HepG2 (cell line): ENCODE data around the gene HADH. TPM values are rescaled to one million over a fixed set of nuclear protein-coding genes. Genes with fewer than 3 reads are reported as not detected.

Experiments used
- ATAC-seq: fragments of 200-7000 bp; cut with Tn5 transposase; 3 replicates; pipeline ENCODE4 v1.9.1; 2020; ENCODE audit warnings: mild to moderate bottlenecking, moderate library complexity
- BruUV-seq: library from RNA; stranded (reverse); fragments of 400-500 nt; replicated peaks from 2 replicates; lab custom pipeline; 2021; lab: Mats Ljungman, UMichigan
- CTCF ChIA-PET: fragments of 300-600 bp; formaldehyde crosslinking; extraction: SDS; loops from one replicate; lab custom pipeline; 2021; ENCODE audit warnings: low total read pairs, inconsistent platforms, low intra/inter-chr PET ratio; lab: Yijun Ruan, JAX
- POLR2A ChIA-PET: fragments of 350-600 bp; sonication (Branson Sonifier 250); formaldehyde crosslinking; loops from one replicate; lab custom pipeline; 2020; ENCODE audit warnings: antibody characterized with exemption, inconsistent platforms; lab: Yijun Ruan, JAX
- DNase-seq: peaks from one replicate; pipeline ENCODE4 v3.0.0-alpha.2; 2015; ENCODE audit warnings: low spot score
- FAIRE-seq: peaks from 3 replicates; lab custom pipeline; 2011; peaks lifted over from hg19 to GRCh38; lab: Jason Lieb, UNC
- H2AFZ ChIP-seq: one replicate; pipeline ENCODE4 v1.6.1; 2011; ENCODE audit warnings: low read length, inconsistent platforms
- H3K27ac ChIP-seq: fragments of 300-600 bp; 3 replicates; pipeline ENCODE4 v1.8.0; 2011; ENCODE audit warnings: mixed run types, mild to moderate bottlenecking, mixed read lengths, low read length, inconsistent platforms; ENCODE audit not compliant: insufficient read depth; ENCODE audit errors: extremely low read length
- H3K27me3 ChIP-seq, 2 experiments: fragments of 200-600 bp in 1 of 2; 2 replicates in 1 of 2; 3 replicates in 1 of 2; pipeline versions ENCODE4 v1.6.0 to v1.8.0; 2011; ENCODE audit warnings: low read length in 2 of 2, mild to moderate bottlenecking in 2 of 2, moderate library complexity in 2 of 2, inconsistent platforms in 1 of 2; ENCODE audit not compliant: insufficient read depth in 2 of 2, control insufficient read depth in 1 of 2
- H3K36me3 ChIP-seq, 2 experiments: fragments of 200-600 bp in 1 of 2; replicated peaks in 1 of 2; 2 replicates in 1 of 2; 3 replicates in 1 of 2; pipeline versions ENCODE4 v1.5.1 to v1.8.0; 2011; ENCODE audit warnings: low read length in 2 of 2, inconsistent platforms in 1 of 2; ENCODE audit not compliant: insufficient read depth in 2 of 2, control insufficient read depth in 1 of 2
- H3K4me1 ChIP-seq: 2 replicates; pipeline ENCODE4 v1.5.1; 2012; ENCODE audit warnings: low read length, inconsistent platforms; ENCODE audit not compliant: insufficient read depth
- H3K4me2 ChIP-seq: 2 replicates; pipeline ENCODE4 v1.6.0; 2011; ENCODE audit warnings: low read depth, low read length, inconsistent platforms
- H3K4me3 ChIP-seq, 3 experiments: fragments of 200-600 bp in 1 of 3; sonication (generic), shearing (Covaris generic) in 1 of 3; replicated peaks in 1 of 3; 2 replicates each; pipeline ENCODE4 v1.5.1; 2011 to 2016; ENCODE audit warnings: low read length in 3 of 3, inconsistent platforms in 2 of 3, low read depth in 2 of 3, mild to moderate bottlenecking in 2 of 3, control low read depth in 1 of 3, mixed read lengths in 1 of 3; ENCODE audit not compliant: insufficient read depth in 1 of 3
- H3K79me2 ChIP-seq: one replicate; pipeline ENCODE4 v1.6.1; 2011; ENCODE audit warnings: low read length, inconsistent platforms; ENCODE audit not compliant: insufficient read depth
- H3K9ac ChIP-seq: 2 replicates; pipeline ENCODE4 v1.6.0; 2011; ENCODE audit warnings: mild to moderate bottlenecking, low read depth, low read length, inconsistent platforms; ENCODE audit not compliant: insufficient read depth
- H3K9me3 ChIP-seq: 2 replicates; pipeline ENCODE4 v1.5.1; 2012; ENCODE audit warnings: mild to moderate bottlenecking, low read length
- H4K20me1 ChIP-seq: 2 replicates; pipeline ENCODE4 v1.6.0; 2011; ENCODE audit warnings: inconsistent platforms, mild to moderate bottlenecking, low read length, moderate library complexity; ENCODE audit not compliant: insufficient read depth
- FOXO1 ChIP-seq: sonication (generic); formaldehyde crosslinking; IDR thresholded peaks from 2 replicates; pipeline ENCODE4 v1.4.0; 2020; ENCODE audit warnings: missing genetic modification reagents
- KAT2B ChIP-seq: fragments of 150-350 bp; IDR thresholded peaks from 2 replicates; pipeline ENCODE4 v1.6.1; 2014; ENCODE audit warnings: low read depth, low read length, borderline replicate concordance
- KAT7 ChIP-seq: IDR thresholded peaks from 2 replicates; pipeline ENCODE4 v1.6.1; 2018; ENCODE audit warnings: borderline replicate concordance, missing compliant biosample characterization
- RORA ChIP-seq: sonication (generic); formaldehyde crosslinking; IDR thresholded peaks from 2 replicates; pipeline ENCODE4 v1.5.0; 2020; ENCODE audit warnings: mild to moderate bottlenecking, missing genetic modification reagents, moderate library complexity
- SRY ChIP-seq: sonication (generic); formaldehyde crosslinking; IDR thresholded peaks from 2 replicates; pipeline ENCODE4 v1.8.0; 2022; ENCODE audit warnings: mild to moderate bottlenecking, missing genetic modification reagents
- TEAD2 ChIP-seq: sonication (generic); formaldehyde crosslinking; IDR thresholded peaks from 2 replicates; pipeline ENCODE4 v1.9.0; 2021; ENCODE audit warnings: missing genetic modification reagents
- ZBTB42 ChIP-seq: sonication (generic); formaldehyde crosslinking; IDR thresholded peaks from 2 replicates; pipeline ENCODE4 v1.5.0; 2020; ENCODE audit warnings: mild to moderate bottlenecking, missing genetic modification reagents
- ZNF552 ChIP-seq: sonication (generic); formaldehyde crosslinking; IDR thresholded peaks from 2 replicates; pipeline ENCODE4 v1.9.0; 2022; ENCODE audit warnings: missing genetic modification reagents, mild to moderate bottlenecking, borderline replicate concordance
- ZSCAN20 ChIP-seq: sonication (generic); formaldehyde crosslinking; IDR thresholded peaks from 2 replicates; pipeline ENCODE4 v1.4.0; 2020; ENCODE audit warnings: missing genetic modification reagents, mild to moderate bottlenecking, borderline replicate concordance
- WGBS: methylation state at CpG from one replicate; pipeline ENCODE4 v1.1.6; 2017; ENCODE audit warnings: low lambda C conversion rate; 5-methylcytosine and 5-hydroxymethylcytosine counted together
- in situ Hi-C: cut with HindIII; loops from 2 replicates; pipeline ENCODE4 v1.10.0; 2017; ENCODE audit warnings: low pct_unique_long_range_greater_than_20kb; ENCODE audit not compliant: extremely low pct_ligation_motif_present
- intact Hi-C: fragments of 100-400 bp; cut with micrococcal nuclease; formaldehyde crosslinking; loops from one replicate; pipeline ENCODE4 v1.10.0; 2022; ENCODE audit not compliant: unreplicated experiment
- polyA plus RNA-seq, 8 experiments: library from polyadenylated mRNA; depleted of rRNA in 3 of 8; stranded (reverse) in 7 of 8; unstranded in 1 of 8; fragments of >200 nt; fragmentation: Illumina TruSeq in 4 of 8; extraction: Trizol in 4 of 8; gene quantifications; 2 replicates each; pipeline versions ENCODE4 v1.2.1 to v1.2.3, GENCODE V29; 2011 to 2016; ENCODE audit warnings: low read depth in 4 of 8, missing spikeins in 1 of 8, mixed read lengths in 1 of 8; ENCODE audit not compliant: insufficient read depth in 1 of 8
- total RNA-seq, 5 experiments: library from RNA; depleted of rRNA; stranded (reverse); fragments of >200 nt; fragmentation: Illumina TruSeq; extraction: Trizol; gene quantifications; 2 replicates each; pipeline ENCODE4 v1.2.3, GENCODE V29; 2016; ENCODE audit warnings: low read depth in 1 of 5
- TF ChIP-seq, protein P1 (sequence below): sonication (generic); formaldehyde crosslinking; IDR thresholded peaks from 2 replicates; pipeline ENCODE4 v1.4.0; 2020; ENCODE audit warnings: missing genetic modification reagents, borderline replicate concordance

Gene HADH
- total and polyA plus RNA-seq, 2 of the 13 experiments (the other 11 are each of a cell fraction or from before 2014, with no cell fraction given), result 29.6 to 33.9 TPM

DNA sequence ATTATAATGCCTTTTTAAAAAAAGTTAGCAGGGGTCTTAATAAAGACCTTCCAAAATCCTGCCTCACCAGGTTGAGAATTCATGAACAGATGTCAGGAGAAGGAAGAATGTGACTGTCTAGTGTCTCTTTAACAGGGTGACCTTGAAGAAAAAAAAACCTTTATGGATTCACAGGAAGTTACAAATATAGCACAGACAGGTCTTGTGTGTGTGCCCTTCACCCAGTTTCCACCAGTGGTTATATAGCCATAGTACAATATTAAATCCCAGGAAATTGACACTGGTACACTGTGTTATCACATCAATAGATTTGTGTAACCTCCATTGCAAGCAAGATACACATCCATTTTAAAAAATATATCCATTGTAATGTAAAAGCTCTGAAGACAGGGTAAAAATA is 43.7 kb downstream of the HADH start (continued):
- TF ChIP-seq KAT2B (no peak), ZSCAN20 (CRISPR knock-in tag) (no peak), TEAD2 (CRISPR knock-in tag) (no peak)

DNA sequence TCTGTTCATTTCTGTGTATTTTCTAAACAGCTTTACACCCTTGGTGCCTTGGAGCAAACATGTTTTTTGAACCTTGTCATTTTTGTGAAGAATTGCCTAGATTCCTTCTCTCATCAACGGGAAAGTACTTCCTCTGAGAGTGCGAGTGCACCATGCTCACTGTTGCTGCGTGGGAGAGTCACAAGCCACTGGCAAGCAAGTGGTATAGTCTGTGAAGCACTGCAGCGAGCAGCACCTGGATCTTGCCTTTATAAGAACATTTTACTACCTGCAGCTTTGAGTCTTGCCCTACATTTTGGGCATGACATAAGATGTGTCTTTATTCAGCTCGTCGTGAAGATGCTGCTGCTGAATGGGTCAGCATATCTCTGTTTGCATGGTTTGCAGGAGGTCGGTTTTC is 44.9 kb downstream of the HADH start:
- POLR2A ChIA-PET, result no interaction called here
- no peaks in the 10 kb centered on the region for H3K9me3 ChIP-seq
- ATAC-seq (no peak), DNase-seq (no peak), FAIRE-seq (no peak)
- no peaks in the 10 kb centered on the region for H3K4me1 ChIP-seq
- H3K79me2 ChIP-seq, result no peaks in the 10 kb centered on the region
- 96% methylated on average over 7 of the region's 7 CpGs for WGBS
- no TSS peak for BruUV-seq
- no peaks in the 10 kb centered on the region for H4K20me1 ChIP-seq
- peaks cover 3 to 12% of the 10 kb centered on the region in 2 experiments; a peak in 2 of 5 replicates for H3K36me3 ChIP-seq
- in situ Hi-C loops (loop anchor here (25.0 kb wide), 1 partner anchor 453 kb away; no protein-coding TSS in a partner anchor), intact Hi-C loops (loop anchor here (5.0 kb wide), 1 partner anchor 478 kb away; no protein-coding TSS in a partner anchor)
- CTCF ChIA-PET, result no interaction called here
- no peak overlapping the region for H3K9ac ChIP-seq
- H3K4me2 ChIP-seq, result no peak overlapping the region
- H3K27ac ChIP-seq, result no peak overlapping the region
- H3K4me3 ChIP-seq, result no peak overlapping the region
- TF ChIP-seq FOXO1 (CRISPR knock-in tag), result no peak
- no peak for TF ChIP-seq RORA (CRISPR knock-in tag)
- no peak for TF ChIP-seq KAT7 (CRISPR knock-in tag)
- TF ChIP-seq, protein P1, sequence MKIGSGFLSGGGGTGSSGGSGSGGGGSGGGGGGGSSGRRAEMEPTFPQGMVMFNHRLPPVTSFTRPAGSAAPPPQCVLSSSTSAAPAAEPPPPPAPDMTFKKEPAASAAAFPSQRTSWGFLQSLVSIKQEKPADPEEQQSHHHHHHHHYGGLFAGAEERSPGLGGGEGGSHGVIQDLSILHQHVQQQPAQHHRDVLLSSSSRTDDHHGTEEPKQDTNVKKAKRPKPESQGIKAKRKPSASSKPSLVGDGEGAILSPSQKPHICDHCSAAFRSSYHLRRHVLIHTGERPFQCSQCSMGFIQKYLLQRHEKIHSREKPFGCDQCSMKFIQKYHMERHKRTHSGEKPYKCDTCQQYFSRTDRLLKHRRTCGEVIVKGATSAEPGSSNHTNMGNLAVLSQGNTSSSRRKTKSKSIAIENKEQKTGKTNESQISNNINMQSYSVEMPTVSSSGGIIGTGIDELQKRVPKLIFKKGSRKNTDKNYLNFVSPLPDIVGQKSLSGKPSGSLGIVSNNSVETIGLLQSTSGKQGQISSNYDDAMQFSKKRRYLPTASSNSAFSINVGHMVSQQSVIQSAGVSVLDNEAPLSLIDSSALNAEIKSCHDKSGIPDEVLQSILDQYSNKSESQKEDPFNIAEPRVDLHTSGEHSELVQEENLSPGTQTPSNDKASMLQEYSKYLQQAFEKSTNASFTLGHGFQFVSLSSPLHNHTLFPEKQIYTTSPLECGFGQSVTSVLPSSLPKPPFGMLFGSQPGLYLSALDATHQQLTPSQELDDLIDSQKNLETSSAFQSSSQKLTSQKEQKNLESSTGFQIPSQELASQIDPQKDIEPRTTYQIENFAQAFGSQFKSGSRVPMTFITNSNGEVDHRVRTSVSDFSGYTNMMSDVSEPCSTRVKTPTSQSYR (CRISPR knock-in tag), result no peak
- TF ChIP-seq SRY (CRISPR knock-in tag), result no peak
- TF ChIP-seq ZNF552 (CRISPR knock-in tag), result no peak
- TF ChIP-seq ZBTB42 (CRISPR knock-in tag), result no peak
- no peaks in the 10 kb centered on the region for H3K27me3 ChIP-seq
- no peak overlapping the region for H2AFZ ChIP-seq
